GM12878 (cell line): ENCODE results near the gene MAML3.

Experiments used
- BCL11A ChIP-seq: IDR thresholded peaks from 2 replicates; pipeline ENCODE4 v1.6.1; 2011; ENCODE audit warnings: low read depth, low read length
- BHLHE40 ChIP-seq, 2 experiments: fragments of 450-650 bp in 1 of 2; IDR thresholded peaks; 2 replicates each; pipeline ENCODE4 v1.6.1; 2011 to 2017; ENCODE audit warnings: low read depth in 2 of 2, borderline replicate concordance in 1 of 2, improper control_type of control experiment in 1 of 2, low read length in 1 of 2, mild to moderate bottlenecking in 1 of 2
- BRCA1 ChIP-seq: IDR thresholded peaks from 2 replicates; pipeline ENCODE4 v1.6.1; 2011; ENCODE audit warnings: low read depth, low read length, improper control_type of control experiment
- CTCF ChIP-seq, 3 experiments: IDR thresholded peaks in 2 of 3; conservative IDR thresholded peaks in 1 of 3; 2 replicates each; pipeline ENCODE4 v1.5.1; 2011; ENCODE audit warnings: low read depth in 3 of 3, low read length in 3 of 3, mild to moderate bottlenecking in 3 of 3, control low read depth in 2 of 3, moderate library complexity in 2 of 3, inconsistent platforms in 1 of 3, mixed read lengths in 1 of 3; ENCODE audit not compliant: control insufficient read depth in 2 of 3, insufficient read depth in 1 of 3; ENCODE audit errors: extremely low read depth in 1 of 3
- HDAC2 ChIP-seq: fragments of 200-600 bp; sonication (generic); IDR thresholded peaks from 2 replicates; pipeline ENCODE4 v1.6.1; 2017
- HDGF ChIP-seq: fragments of 450-650 bp; IDR thresholded peaks from 2 replicates; pipeline ENCODE4 v1.6.1; 2016; ENCODE audit warnings: antibody characterized with exemption
- KAT2A ChIP-seq: conservative IDR thresholded peaks from 2 replicates; pipeline ENCODE4 v1.6.1; 2011; ENCODE audit warnings: low read depth, low read length; ENCODE audit not compliant: control insufficient read depth
- RCOR1 ChIP-seq: conservative IDR thresholded peaks from 2 replicates; pipeline ENCODE4 v1.6.1; 2012; ENCODE audit warnings: low read depth, low read length, improper control_type of control experiment
- ZBTB4 ChIP-seq: fragments of 450-650 bp; formaldehyde crosslinking; IDR thresholded peaks from 2 replicates; pipeline ENCODE4 v1.4.0; 2022; ENCODE audit warnings: mild to moderate bottlenecking, moderate library complexity
- ZBTB40 ChIP-seq: fragments of 450-650 bp; IDR thresholded peaks from 2 replicates; pipeline ENCODE4 v1.6.1; 2016; ENCODE audit warnings: mild to moderate bottlenecking, moderate library complexity, borderline replicate concordance
- ZNF24 ChIP-seq: fragments of 450-650 bp; IDR thresholded peaks from 2 replicates; pipeline ENCODE4 v1.6.1; 2017; ENCODE audit warnings: antibody characterized with exemption, mild to moderate bottlenecking
- ZNF384 ChIP-seq: IDR thresholded peaks from 2 replicates; pipeline ENCODE4 v1.6.1; 2012; ENCODE audit warnings: low read depth, mild to moderate bottlenecking, low read length, improper control_type of control experiment, borderline replicate concordance

GRCh38 chr4:140005699-140006098 is 148.3 kb downstream of the MAML3 start:
- TF ChIP-seq CTCF (IDR thresholded peaks at IDR 0.05 in 2 of 3, conservative IDR thresholded peaks at IDR 0.05 in 1 of 3; ENCODE audit: control insufficient read depth in 2 of 3, extremely low read depth in 1 of 3, insufficient read depth in 1 of 3, low read depth in 3 of 3, low read length in 3 of 3) (no peak), BRCA1 (no peak), ZNF384 (no peak), ZBTB40 (no peak), KAT2A (no peak), RCOR1 (no peak), BHLHE40 (IDR thresholded peaks at IDR 0.05; ENCODE audit: borderline replicate concordance in 1 of 2, low read depth in 2 of 2, low read length in 1 of 2) (no peak), HDGF (no peak), ZNF24 (no peak), ZBTB4 (CRISPR knock-in tag) (no peak), BCL11A (no peak), HDAC2 (no peak)
